ENCODE data around the gene TXNRD1. TPM values are rescaled to one million over a fixed set of nuclear protein-coding genes. Genes with fewer than 3 reads are reported as not detected.

The TXNRD1 gene
- total RNA-seq, 6 experiments from 2014 or later, result 40.3 to 153 (median 74.5) TPM

DNA sequence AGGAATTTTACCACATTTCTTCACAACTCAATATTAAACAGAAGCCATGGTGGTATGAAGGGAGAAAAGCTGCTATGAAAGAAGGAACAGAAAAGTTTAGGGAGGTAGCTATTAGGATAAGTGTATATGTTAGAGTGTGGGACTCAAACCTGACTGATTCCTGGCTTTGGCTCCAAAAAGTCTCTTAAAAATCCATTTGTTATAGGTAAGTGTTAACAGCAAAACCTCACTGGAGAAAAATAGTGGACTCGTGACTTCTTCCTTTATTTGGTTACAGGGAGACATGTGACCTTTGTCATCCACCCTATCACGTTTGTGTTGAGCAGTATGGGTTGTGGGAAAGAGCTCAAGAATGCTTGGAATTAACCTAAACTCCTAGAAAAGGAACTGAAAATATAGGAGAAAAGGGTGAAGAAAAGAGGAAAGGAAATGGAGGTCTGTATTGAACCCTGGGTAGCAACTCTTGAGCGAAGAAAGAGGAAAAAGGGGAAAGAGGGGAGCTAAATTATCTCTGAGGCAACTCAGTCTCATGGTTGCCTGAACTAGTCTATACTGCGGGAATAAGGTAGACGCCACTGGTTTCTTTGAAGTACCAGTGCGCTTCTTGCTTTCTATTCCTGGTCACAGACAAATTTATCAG is 84.4 kb downstream of the TXNRD1 start:
- Histone ChIP-seq H3K4me1 (peaks cover 0 to 52% (median 3%) of the 10 kb centered on the region in 4 donors), H3K4me3 (no peak overlapping the region), H3K9me3 (no peaks in the 10 kb centered on the region), H3K27ac (no peak overlapping the region), H3K36me3 (peaks cover 0 to 26% (median 5%) of the 10 kb centered on the region in 4 donors), H3K27me3 (no peaks in the 10 kb centered on the region)
- TF ChIP-seq POLR2A (IDR thresholded peaks at IDR 0.05) (no peak), CTCF (IDR thresholded peaks at IDR 0.05) (no peak)
- DNase-seq (no peak), ATAC-seq (no peak)
- intact Hi-C loops (cut with DNase I), result no loop called here
- 49% methylated on average over 4 of the region's 6 CpGs for WGBS (ENCODE audit: insufficient coverage, low coverage, low lambda C conversion rate, missing lambda C conversion rate)

GRCh38 chr12:104303538-104304151 is 88.1 kb downstream of the TXNRD1 start, which contains the start of gene EID3:
TSS of gene EID3 (plus strand) at chr12:104303739. CDS start at chr12:104303935, 196 bp downstream.
- DNase-seq, result peak; percentile 86 to 92 (median 90)
- peaks cover 0 to 14% (median 0%) of the 10 kb centered on the region in 4 donors for H3K36me3 ChIP-seq
- H3K9me3 ChIP-seq, result no peaks in the 10 kb centered on the region
- intact Hi-C loops (cut with DNase I), result no loop called here
- peak; percentile 96 to 99 (median 98) for ATAC-seq
- peaks cover 0 to 50% (median 3%) of the 10 kb centered on the region in 4 donors for H3K4me1 ChIP-seq
- no peak for TF ChIP-seq CTCF (IDR thresholded peaks at IDR 0.05)
- peak; percentile 16 for TF ChIP-seq POLR2A (IDR thresholded peaks at IDR 0.05)
- peak within 1 kb of the TSS; percentile 25 to 46 (median 41) for H3K4me3 ChIP-seq
- no peaks in the 10 kb centered on the region for H3K27me3 ChIP-seq
- 14% methylated on average over 32 of the region's 63 CpGs for WGBS (ENCODE audit: insufficient coverage, low coverage, low lambda C conversion rate, missing lambda C conversion rate)
- H3K27ac ChIP-seq, result peak within 1 kb of the TSS; percentile 9 to 35 (median 17)

DNA sequence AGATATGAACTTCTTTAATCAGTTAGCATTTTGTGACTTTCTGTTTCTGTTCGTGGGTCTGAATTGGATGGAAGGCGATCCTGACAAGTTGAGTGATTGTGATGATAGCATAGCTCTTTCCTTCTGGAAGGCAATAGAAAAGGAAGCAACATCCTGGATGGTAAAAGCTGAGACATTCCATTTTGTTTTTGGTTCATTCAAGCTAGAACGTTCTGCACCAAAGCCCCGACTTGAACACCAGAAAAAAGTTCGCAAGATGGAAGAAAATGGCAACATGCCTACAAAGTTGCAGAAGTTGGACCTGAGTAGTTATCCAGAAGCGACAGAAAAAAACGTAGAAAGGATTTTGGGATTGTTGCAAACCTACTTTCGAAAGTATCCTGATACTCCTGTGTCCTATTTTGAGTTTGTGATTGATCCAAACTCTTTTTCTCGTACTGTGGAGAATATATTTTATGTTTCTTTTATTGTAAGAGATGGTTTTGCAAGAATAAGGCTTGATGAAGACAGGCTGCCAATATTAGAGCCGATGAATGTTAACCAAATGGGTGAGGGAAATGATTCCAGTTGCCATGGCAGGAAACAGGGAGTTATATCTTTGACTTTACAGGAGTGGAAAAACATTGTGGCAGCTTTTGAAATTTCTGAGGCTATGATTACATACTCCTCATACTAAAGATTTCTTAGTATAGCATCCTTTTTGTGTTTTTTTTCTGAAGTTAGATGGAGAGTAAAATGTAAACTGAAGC is 88.9 kb downstream of the TXNRD1 start:
- intact Hi-C loops (cut with DNase I), result no loop called here
- peaks cover 0 to 7% (median 0%) of the 10 kb centered on the region in 4 donors for H3K36me3 ChIP-seq
- TF ChIP-seq POLR2A (IDR thresholded peaks at IDR 0.05), result no peak
- TF ChIP-seq CTCF (IDR thresholded peaks at IDR 0.05), result no peak
- peaks cover 0 to 42% (median 3%) of the 10 kb centered on the region in 4 donors for H3K4me1 ChIP-seq
- H3K9me3 ChIP-seq, result no peaks in the 10 kb centered on the region
- peak overlapping the region; percentile 25 to 46 (median 41) for H3K4me3 ChIP-seq
- no peak for ATAC-seq
- H3K27ac ChIP-seq, result peak overlapping the region in 2 of 3 donors; percentile 17 to 35
- no peaks in the 10 kb centered on the region for H3K27me3 ChIP-seq
- WGBS (ENCODE audit: insufficient coverage, low coverage, low lambda C conversion rate, missing lambda C conversion rate), result 75% methylated on average over 10 of the region's 10 CpGs
- DNase-seq, result no peak

- ATAC-seq (no peak), DNase-seq (no peak)
- no peak overlapping the region for H3K4me3 ChIP-seq
- no peak overlapping the region for H3K27ac ChIP-seq
- WGBS (ENCODE audit: insufficient coverage, low coverage, low lambda C conversion rate, missing lambda C conversion rate), result 75% methylated on average over 2 of the region's 2 CpGs
- peaks cover 0 to 33% (median 3%) of the 10 kb centered on the region in 4 donors for H3K4me1 ChIP-seq
- no peak for TF ChIP-seq POLR2A (IDR thresholded peaks at IDR 0.05)
- intact Hi-C loops (cut with DNase I), result no loop called here
- H3K36me3 ChIP-seq, result peaks cover 0 to 7% (median 0%) of the 10 kb centered on the region in 4 donors
- no peaks in the 10 kb centered on the region for H3K9me3 ChIP-seq
- H3K27me3 ChIP-seq, result no peaks in the 10 kb centered on the region
Measured at GRCh38 chr12:104305349-104305748, 89.8 kb downstream of the TXNRD1 start.

Data from right lobe of liver (tissue), 6 donors.